ENCODE data around the gene SCAF4.
"Not testable (repeated sequence)": the region's sequence is repeated elsewhere in the genome, so short reads cannot be mapped to it uniquely, and the experiment has no call there.

SCAF4 gene

GRCh38 chr21:31641416-31641922 lies 90.4 kb downstream of the SCAF4 start:
- no peak overlapping the region for H2AFZ ChIP-seq (ENCODE audit: low read length)
- no peaks in the 10 kb centered on the region for H3K4me1 ChIP-seq (ENCODE audit: insufficient read depth, low read length, severe bottlenecking)
- TF ChIP-seq EZH2 (IDR thresholded peaks at IDR 0.05; ENCODE audit: borderline replicate concordance, low read length): no peak
- no peak for TF ChIP-seq CTCF (IDR thresholded peaks at IDR 0.05; ENCODE audit: low read length)
- no peaks in the 10 kb centered on the region for H3K9me3 ChIP-seq (ENCODE audit: low read length)
- H4K20me1 ChIP-seq (ENCODE audit: insufficient read depth, low read length): no peaks in the 10 kb centered on the region
- no peak overlapping the region for H3K27ac ChIP-seq (ENCODE audit: low read depth, low read length, poor library complexity, severe bottlenecking)
- no peaks in the 10 kb centered on the region for H3K79me2 ChIP-seq (ENCODE audit: insufficient read depth, low read length)
- no peak overlapping the region for H3K4me3 ChIP-seq (ENCODE audit: low read depth, low read length, poor library complexity, severe bottlenecking)
- no peaks in the 10 kb centered on the region for H3K36me3 ChIP-seq (ENCODE audit: insufficient read depth, low read length)
- H3K9me2 ChIP-seq (ENCODE audit: low read depth, low read length): no peaks in the 10 kb centered on the region
- no peak overlapping the region for H3K4me2 ChIP-seq (ENCODE audit: low read length)
- no peak overlapping the region for H3K9ac ChIP-seq (ENCODE audit: low read length)
- H3F3A ChIP-seq (ENCODE audit: insufficient read depth, low read length): no peaks in the 10 kb centered on the region
- no peaks in the 10 kb centered on the region for H3K27me3 ChIP-seq (ENCODE audit: insufficient read depth, low read length)

- TF ChIP-seq EZH2 (IDR thresholded peaks at IDR 0.05; ENCODE audit: borderline replicate concordance, low read length) (no peak), CTCF (IDR thresholded peaks at IDR 0.05; ENCODE audit: low read length) (no peak)
- H3K36me3 ChIP-seq (ENCODE audit: insufficient read depth, low read length): no peaks in the 10 kb centered on the region
- H4K20me1 ChIP-seq (ENCODE audit: insufficient read depth, low read length): no peaks in the 10 kb centered on the region
- H2AFZ ChIP-seq (ENCODE audit: low read length): no peak overlapping the region
- H3K4me2 ChIP-seq (ENCODE audit: low read length): no peak overlapping the region
- H3K9me3 ChIP-seq (ENCODE audit: low read length): no peaks in the 10 kb centered on the region
- H3K27me3 ChIP-seq (ENCODE audit: insufficient read depth, low read length): no peaks in the 10 kb centered on the region
- no peaks in the 10 kb centered on the region for H3K4me1 ChIP-seq (ENCODE audit: insufficient read depth, low read length, severe bottlenecking)
- H3K4me3 ChIP-seq (ENCODE audit: low read depth, low read length, poor library complexity, severe bottlenecking): no peak overlapping the region
- no peak overlapping the region for H3K27ac ChIP-seq (ENCODE audit: low read depth, low read length, poor library complexity, severe bottlenecking)
- no peak overlapping the region for H3K9ac ChIP-seq (ENCODE audit: low read length)
- H3K79me2 ChIP-seq (ENCODE audit: insufficient read depth, low read length): no peaks in the 10 kb centered on the region
- no peaks in the 10 kb centered on the region for H3F3A ChIP-seq (ENCODE audit: insufficient read depth, low read length)
- H3K9me2 ChIP-seq (ENCODE audit: low read depth, low read length): no peaks in the 10 kb centered on the region
These were observed 95.0 kb downstream of the SCAF4 start for GRCh38 chr21:31636874-31637273.

DNA sequence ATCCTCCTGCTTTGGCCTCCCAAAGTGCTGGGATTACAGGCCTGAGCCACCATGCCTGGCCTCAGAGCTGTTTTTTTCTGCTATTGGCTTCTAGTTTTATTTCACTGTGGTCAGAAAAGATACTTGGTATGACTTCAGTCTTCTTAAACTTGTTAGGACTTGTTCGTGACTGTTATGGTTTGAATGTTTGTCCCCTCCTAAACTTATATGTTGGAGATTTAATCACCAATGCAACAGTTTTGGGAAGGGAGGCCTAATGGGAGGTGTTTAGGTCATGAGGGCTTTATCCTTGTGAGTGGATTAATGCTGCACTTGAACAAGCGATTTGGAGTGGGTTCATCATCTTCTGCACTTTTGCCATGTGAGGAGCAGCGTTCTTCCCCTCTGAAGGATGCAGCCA lies 96.9 kb downstream of the SCAF4 start:
- no peak overlapping the region for H3K27ac ChIP-seq (ENCODE audit: low read depth, low read length, poor library complexity, severe bottlenecking)
- H3K36me3 ChIP-seq (ENCODE audit: insufficient read depth, low read length): no peaks in the 10 kb centered on the region
- no peaks in the 10 kb centered on the region for H3K27me3 ChIP-seq (ENCODE audit: insufficient read depth, low read length)
- H3K4me3 ChIP-seq (ENCODE audit: low read depth, low read length, poor library complexity, severe bottlenecking): no peak overlapping the region
- no peak for TF ChIP-seq CTCF (IDR thresholded peaks at IDR 0.05; ENCODE audit: low read length)
- TF ChIP-seq EZH2 (IDR thresholded peaks at IDR 0.05; ENCODE audit: borderline replicate concordance, low read length): no peak
- no peaks in the 10 kb centered on the region for H3K9me2 ChIP-seq (ENCODE audit: low read depth, low read length)
- H4K20me1 ChIP-seq (ENCODE audit: insufficient read depth, low read length): no peaks in the 10 kb centered on the region
- H3K79me2 ChIP-seq (ENCODE audit: insufficient read depth, low read length): no peaks in the 10 kb centered on the region
- H3F3A ChIP-seq (ENCODE audit: insufficient read depth, low read length): no peaks in the 10 kb centered on the region
- H2AFZ ChIP-seq (ENCODE audit: low read length): no peak overlapping the region
- H3K4me2 ChIP-seq (ENCODE audit: low read length): no peak overlapping the region
- H3K9ac ChIP-seq (ENCODE audit: low read length): no peak overlapping the region
- no peaks in the 10 kb centered on the region for H3K9me3 ChIP-seq (ENCODE audit: low read length)
- H3K4me1 ChIP-seq (ENCODE audit: insufficient read depth, low read length, severe bottlenecking): no peaks in the 10 kb centered on the region

DNA sequence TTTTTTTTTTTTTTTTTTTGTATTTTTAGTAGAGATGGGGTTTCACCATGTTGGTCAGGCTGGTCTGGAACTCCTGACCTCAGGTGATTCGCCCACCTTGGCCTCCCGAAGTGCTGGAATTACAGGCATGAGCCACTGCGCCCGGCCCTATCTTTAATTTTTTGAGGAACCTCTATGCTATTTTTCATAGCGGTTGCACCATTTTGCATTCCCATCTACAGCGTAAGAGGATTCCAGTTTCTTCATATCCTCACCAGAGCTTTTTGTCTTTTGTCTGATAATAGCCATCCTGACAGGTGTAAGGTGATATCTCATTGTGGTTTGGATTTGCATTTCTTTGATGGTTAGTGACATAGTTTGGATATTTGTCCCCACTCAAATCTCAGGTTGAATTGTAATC lies 100.0 kb downstream of the SCAF4 start:
- not testable (repeated sequence) for H3K27me3 ChIP-seq (ENCODE audit: insufficient read depth, low read length); H3K4me2 ChIP-seq (ENCODE audit: low read length); H4K20me1 ChIP-seq (ENCODE audit: insufficient read depth, low read length); H3F3A ChIP-seq (ENCODE audit: insufficient read depth, low read length); H2AFZ ChIP-seq (ENCODE audit: low read length); H3K36me3 ChIP-seq (ENCODE audit: insufficient read depth, low read length); H3K79me2 ChIP-seq (ENCODE audit: insufficient read depth, low read length); H3K9me3 ChIP-seq (ENCODE audit: low read length); H3K9ac ChIP-seq (ENCODE audit: low read length); H3K27ac ChIP-seq (ENCODE audit: low read depth, low read length, poor library complexity, severe bottlenecking); H3K4me3 ChIP-seq (ENCODE audit: low read depth, low read length, poor library complexity, severe bottlenecking); H3K9me2 ChIP-seq (ENCODE audit: low read depth, low read length); H3K4me1 ChIP-seq (ENCODE audit: insufficient read depth, low read length, severe bottlenecking)
